ENCODE results near the gene BGLAP. TPM values are rescaled to one million over a fixed set of nuclear protein-coding genes. Genes with fewer than 3 reads are reported as not detected.

Gene BGLAP
- total RNA-seq, 1 experiment from 2014 or later, result 0.67 TPM

GRCh38 chr1:156284757-156285156 lies 42.8 kb downstream of the BGLAP start:
- CTCF ChIA-PET, result no interaction called here
- Histone ChIP-seq H3K4me1 (ENCODE audit: control insufficient read depth, insufficient read depth, low read length) (peaks cover 14% of the 10 kb centered on the region), H3K4me3 (ENCODE audit: low read depth in 2 of 2, low read length in 2 of 2) (no peak overlapping the region), H3K27me3 (ENCODE audit: control insufficient read depth, insufficient read depth, low read length) (no peaks in the 10 kb centered on the region), H3K9me3 (ENCODE audit: control insufficient read depth, insufficient read depth, low read depth, low read length) (no peaks in the 10 kb centered on the region), H3K36me3 (ENCODE audit: control insufficient read depth, insufficient read depth, low read length) (peaks cover 7% of the 10 kb centered on the region; the same call in 1 of the 2 replicates), H3K27ac (ENCODE audit: low read length) (no peak overlapping the region)
- TF ChIP-seq TCF7L2 (IDR thresholded peaks at IDR 0.05; ENCODE audit: low read depth, low read length) (no peak), CTCF (IDR thresholded peaks at IDR 0.05) (no peak), SIN3A (IDR thresholded peaks at IDR 0.05; ENCODE audit: borderline replicate concordance, insufficient read depth, low read depth, low read length) (no peak), REST (IDR thresholded peaks at IDR 0.05; ENCODE audit: insufficient read depth in 1 of 2, low read depth in 2 of 2, low read length in 1 of 2) (no peak), POLR2AphosphoS5 (IDR thresholded peaks at IDR 0.05; ENCODE audit: low read depth, low read length) (no peak)
- POLR2A ChIA-PET, result no interaction called here
- no peak for DNase-seq (ENCODE audit: low read depth, low spot score)
- in situ Hi-C loops (cut with HindIII; ENCODE audit: low pct_unique_long_range_greater_than_20kb, low sequenced_read_pairs), result no loop called here
- intact Hi-C loops (cut with micrococcal nuclease; ENCODE audit: unreplicated experiment), result no loop called here
- ATAC-seq, result no peak
- no TSS peak for BruUV-seq (replicated peaks)

- Histone ChIP-seq H3K9me3 (ENCODE audit: control insufficient read depth, insufficient read depth, low read depth, low read length) (no peaks in the 10 kb centered on the region), H3K4me3 (ENCODE audit: low read depth in 2 of 2, low read length in 2 of 2) (no peak overlapping the region), H3K27me3 (ENCODE audit: control insufficient read depth, insufficient read depth, low read length) (no peaks in the 10 kb centered on the region), H3K27ac (ENCODE audit: low read length) (no peak overlapping the region), H3K4me1 (ENCODE audit: control insufficient read depth, insufficient read depth, low read length) (peaks cover 14% of the 10 kb centered on the region), H3K36me3 (ENCODE audit: control insufficient read depth, insufficient read depth, low read length) (peaks cover 5% of the 10 kb centered on the region; the same call in 1 of the 2 replicates)
- in situ Hi-C loops (cut with HindIII; ENCODE audit: low pct_unique_long_range_greater_than_20kb, low sequenced_read_pairs), result no loop called here
- intact Hi-C loops (cut with micrococcal nuclease; ENCODE audit: unreplicated experiment), result no loop called here
- TF ChIP-seq CTCF (IDR thresholded peaks at IDR 0.05) (no peak), TCF7L2 (IDR thresholded peaks at IDR 0.05; ENCODE audit: low read depth, low read length) (no peak)
- BruUV-seq (replicated peaks), result no TSS peak
- ATAC-seq (no peak), DNase-seq (ENCODE audit: low read depth, low spot score) (no peak)
- ChIA-PET CTCF (interaction anchor here (0.5 kb wide), 1 partner anchor 212 kb away, joined by 3 read pairs; no protein-coding TSS in a partner anchor), POLR2A (no interaction called here)
These were observed 43.5 kb downstream of the BGLAP start for GRCh38 chr1:156285437-156285836.

All from Panc1 (cell line).